Iris pigment epithelial cell (primary cell): ENCODE results near the gene PPP1R14B.

Experiments
- DNase-seq: peaks from one replicate; pipeline ENCODE4 v3.0.0-alpha.2; 2011; ENCODE audit warnings: low read depth

The PPP1R14B gene

GRCh38 chr11:64245401-64245796 is 1.3 kb downstream of the PPP1R14B start:
- no peak for DNase-seq

- no peak for DNase-seq
Observed at GRCh38 chr11:64244966-64245365, 1.8 kb downstream of the PPP1R14B start.

- DNase-seq = no peak
Observed at GRCh38 chr11:64244107-64244506, 2.6 kb downstream of the PPP1R14B start.

- DNase-seq = no peak
Observed at GRCh38 chr11:64243236-64243854, 3.4 kb downstream of the PPP1R14B start.

- peak; percentile 42 for DNase-seq
Observed at GRCh38 chr11:64241491-64242374, 5.0 kb downstream of the PPP1R14B start.

- DNase-seq = peak; percentile 99
Observed at GRCh38 chr11:64241241-64241490, 5.6 kb downstream of the PPP1R14B start.

GRCh38 chr11:64240435-64241240 is 6.1 kb downstream of the PPP1R14B start, which contains the start of gene FKBP2:
Gene FKBP2 (plus strand): TSS chr11:64241095. CDS start chr11:64242388, 1,293 bp downstream.
- peak; percentile 97 for DNase-seq

- DNase-seq = no peak
Observed at GRCh38 chr11:64239662-64240434, 6.9 kb downstream of the PPP1R14B start.

GRCh38 chr11:64238999-64239398 is 7.7 kb downstream of the PPP1R14B start:
- no peak for DNase-seq

- no peak for DNase-seq
Observed at GRCh38 chr11:64238076-64238475, 8.7 kb downstream of the PPP1R14B start.

GRCh38 chr11:64237484-64237951 is 9.2 kb downstream of the PPP1R14B start:
- no peak for DNase-seq

- DNase-seq = no peak
Observed at GRCh38 chr11:64235437-64236161, 11.1 kb downstream of the PPP1R14B start.

- DNase-seq = no peak
Observed at GRCh38 chr11:64234647-64235379, 11.9 kb downstream of the PPP1R14B start.

GRCh38 chr11:64233913-64234586 is 12.7 kb downstream of the PPP1R14B start, which contains the start of gene VEGFB:
Gene VEGFB (plus strand): TSS chr11:64234584. CDS start chr11:64234834, 250 bp downstream.
- no peak for DNase-seq

GRCh38 chr11:64232967-64233315 is 13.8 kb downstream of the PPP1R14B start:
- no peak for DNase-seq

- DNase-seq = no peak
Observed at GRCh38 chr11:64232182-64232966, 14.4 kb downstream of the PPP1R14B start.

- DNase-seq = no peak
Observed at GRCh38 chr11:64231546-64231945, 15.2 kb downstream of the PPP1R14B start.

- DNase-seq = no peak
Observed at GRCh38 chr11:64230985-64231365, 15.8 kb downstream of the PPP1R14B start.
